Muscle layer of colon (tissue), 2 donors: Measurements from ENCODE around the gene CRISPLD2.

Experiments used
- H3K27ac ChIP-seq: one replicate; pipeline ENCODE4 v1.7.0; 2013; ENCODE audit warnings: low read depth, mild to moderate bottlenecking, low read length, moderate library complexity
- H3K27me3 ChIP-seq, 2 donors: one replicate each; pipeline ENCODE4 v1.7.0; 2013; ENCODE audit warnings: low read length in 2 of 2, mild to moderate bottlenecking in 2 of 2; ENCODE audit not compliant: insufficient read depth in 2 of 2, control insufficient read depth in 1 of 2
- H3K36me3 ChIP-seq: one replicate; pipeline ENCODE4 v1.7.0; 2013; ENCODE audit warnings: mild to moderate bottlenecking, low read length; ENCODE audit not compliant: insufficient read depth
- H3K4me1 ChIP-seq: one replicate; pipeline ENCODE4 v1.7.0; 2013; ENCODE audit warnings: mild to moderate bottlenecking, low read length; ENCODE audit not compliant: insufficient read depth
- H3K4me3 ChIP-seq, 2 donors: one replicate each; pipeline ENCODE4 v1.7.0; 2013; ENCODE audit warnings: low read length in 2 of 2, low read depth in 1 of 2, mild to moderate bottlenecking in 1 of 2, moderate library complexity in 1 of 2
- H3K9ac ChIP-seq: one replicate; pipeline ENCODE4 v1.7.0; 2013; ENCODE audit warnings: low read length
- H3K9me3 ChIP-seq: one replicate; pipeline ENCODE4 v1.7.0; 2013; ENCODE audit warnings: mild to moderate bottlenecking, low read length
- donor health status: abdominal sarcoma.
- donor health status: Adenocarcinoma of cecum.

Gene CRISPLD2

DNA sequence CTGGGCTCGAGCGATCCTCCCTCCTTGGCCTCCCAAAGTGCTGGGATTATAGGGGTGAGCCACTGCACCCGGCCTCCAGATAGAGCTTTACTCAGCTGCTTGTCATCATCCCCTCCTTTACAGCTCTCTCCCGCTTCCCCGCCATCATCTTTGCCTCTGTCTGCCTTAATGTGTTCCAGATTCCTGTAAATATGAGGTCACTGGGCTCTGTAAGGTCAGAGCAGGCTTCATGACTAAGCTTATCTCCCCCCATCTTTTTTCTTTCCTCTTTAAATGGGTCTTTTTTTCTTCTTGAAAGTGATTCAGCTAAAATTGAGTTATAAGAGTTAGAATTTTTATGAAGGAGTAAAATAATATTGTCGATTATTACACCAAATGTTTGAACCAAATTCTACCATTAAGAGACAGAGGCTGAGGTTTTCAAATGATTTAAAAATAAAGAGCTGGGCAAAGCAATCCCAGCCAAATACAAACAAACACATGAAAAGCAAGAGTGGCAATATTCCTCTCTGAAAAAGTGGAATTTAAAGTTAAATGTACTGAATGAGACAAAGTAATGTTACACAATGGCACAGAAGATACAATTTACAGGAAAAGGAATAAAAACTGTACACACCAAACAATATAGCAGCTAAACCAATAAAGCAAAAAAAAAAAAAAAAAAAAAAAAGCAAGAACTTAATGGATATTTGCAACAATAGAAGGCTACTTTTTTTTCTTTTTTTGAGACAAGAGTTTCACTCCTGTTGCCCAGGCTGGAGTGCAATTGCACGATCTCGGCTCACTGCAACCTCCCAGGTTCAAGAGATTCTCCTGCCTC lies 62.1 kb downstream of the CRISPLD2 start:
- Histone ChIP-seq H3K4me1 (no peaks in the 10 kb centered on the region), H3K9me3 (no peaks in the 10 kb centered on the region), H3K9ac (no peak overlapping the region), H3K36me3 (peaks cover 58% of the 10 kb centered on the region), H3K27ac (no peak overlapping the region), H3K27me3 (no peaks in the 10 kb centered on the region), H3K4me3 (no peak overlapping the region)

DNA sequence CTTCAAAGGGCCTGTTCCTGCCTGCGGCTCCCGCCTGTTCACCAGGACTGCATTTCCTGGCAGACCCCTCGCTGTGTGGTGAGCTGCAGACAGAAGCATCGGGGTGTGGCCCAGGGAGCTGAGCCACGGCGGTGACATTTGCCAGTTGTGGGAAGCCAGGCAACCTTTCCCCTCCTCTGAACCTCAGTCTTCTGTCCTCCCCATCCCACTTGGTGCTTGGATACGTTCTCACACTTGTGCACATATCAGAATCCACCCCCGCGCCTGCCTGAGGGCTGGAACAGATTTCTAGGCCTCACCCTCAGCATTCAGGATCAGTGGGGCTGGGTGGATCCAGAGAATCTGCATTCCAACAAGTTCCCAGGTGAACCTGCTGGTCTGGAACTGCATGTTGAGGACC lies 63.5 kb downstream of the CRISPLD2 start:
- Histone ChIP-seq H3K27ac (no peak overlapping the region), H3K9ac (no peak overlapping the region), H3K4me1 (no peaks in the 10 kb centered on the region), H3K36me3 (peaks cover 62% of the 10 kb centered on the region), H3K9me3 (no peaks in the 10 kb centered on the region), H3K27me3 (no peaks in the 10 kb centered on the region), H3K4me3 (no peak overlapping the region)

DNA sequence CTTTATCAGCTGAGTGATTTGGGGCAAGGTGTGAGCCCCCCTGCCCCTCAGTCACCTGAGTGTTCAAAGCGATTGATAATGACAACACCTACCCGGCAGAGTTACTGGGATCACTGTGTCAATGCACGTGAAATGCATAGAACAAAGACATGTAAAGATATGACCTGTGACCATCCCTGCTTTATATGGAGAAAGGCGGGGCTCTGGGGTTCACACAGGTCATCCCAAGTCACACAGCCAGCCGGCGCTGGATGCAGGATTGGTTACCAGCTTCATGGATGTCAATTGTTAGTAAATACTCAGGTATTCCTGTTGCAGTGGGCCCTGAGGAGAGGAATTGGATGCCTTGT lies 64.4 kb downstream of the CRISPLD2 start:
- Histone ChIP-seq H3K9me3 (no peaks in the 10 kb centered on the region), H3K27me3 (no peaks in the 10 kb centered on the region), H3K4me1 (no peaks in the 10 kb centered on the region), H3K9ac (no peak overlapping the region), H3K4me3 (no peak overlapping the region), H3K27ac (no peak overlapping the region), H3K36me3 (peaks cover 65% of the 10 kb centered on the region)

DNA sequence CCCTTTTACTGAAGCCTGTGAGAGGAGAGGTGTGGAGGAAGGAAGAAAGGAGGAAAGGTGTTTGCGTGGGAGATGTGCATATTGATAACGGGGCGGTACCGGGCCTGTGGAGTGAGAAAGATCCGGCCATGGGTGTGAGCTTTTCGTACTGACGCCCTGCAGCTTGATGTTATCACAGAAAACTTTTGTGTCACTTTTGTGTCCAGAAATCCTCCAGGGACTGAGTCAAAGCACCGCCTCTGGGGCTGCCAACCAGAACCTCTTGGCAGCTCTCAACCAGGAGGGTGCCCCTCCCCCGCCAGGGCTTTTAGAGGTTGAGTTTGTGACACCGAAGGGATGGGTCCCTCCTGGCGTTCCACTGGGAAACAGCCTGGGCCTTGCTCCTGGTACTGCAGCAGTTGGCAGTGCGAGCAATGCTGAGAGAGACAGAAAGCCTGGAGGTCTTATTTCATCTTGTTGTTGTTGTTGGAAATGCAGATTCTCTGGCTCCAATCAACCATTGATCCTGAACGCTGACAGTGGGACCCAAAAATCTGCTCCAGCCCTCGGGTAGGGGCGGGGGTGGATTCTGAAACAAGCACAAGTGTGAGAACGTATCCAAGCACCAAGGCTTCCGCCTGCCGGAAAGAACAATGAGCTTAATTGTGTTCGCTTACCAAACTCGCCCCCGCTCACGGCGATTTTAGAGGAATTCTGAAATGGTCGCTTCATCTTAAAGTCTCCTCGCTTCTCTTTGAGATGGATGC lies 65.0 kb downstream of the CRISPLD2 start:
- no peak overlapping the region for H3K9ac ChIP-seq
- H3K4me3 ChIP-seq = no peak overlapping the region
- peaks cover 69% of the 10 kb centered on the region for H3K36me3 ChIP-seq
- no peaks in the 10 kb centered on the region for H3K4me1 ChIP-seq
- no peak overlapping the region for H3K27ac ChIP-seq
- no peaks in the 10 kb centered on the region for H3K9me3 ChIP-seq
- H3K27me3 ChIP-seq = no peaks in the 10 kb centered on the region

DNA sequence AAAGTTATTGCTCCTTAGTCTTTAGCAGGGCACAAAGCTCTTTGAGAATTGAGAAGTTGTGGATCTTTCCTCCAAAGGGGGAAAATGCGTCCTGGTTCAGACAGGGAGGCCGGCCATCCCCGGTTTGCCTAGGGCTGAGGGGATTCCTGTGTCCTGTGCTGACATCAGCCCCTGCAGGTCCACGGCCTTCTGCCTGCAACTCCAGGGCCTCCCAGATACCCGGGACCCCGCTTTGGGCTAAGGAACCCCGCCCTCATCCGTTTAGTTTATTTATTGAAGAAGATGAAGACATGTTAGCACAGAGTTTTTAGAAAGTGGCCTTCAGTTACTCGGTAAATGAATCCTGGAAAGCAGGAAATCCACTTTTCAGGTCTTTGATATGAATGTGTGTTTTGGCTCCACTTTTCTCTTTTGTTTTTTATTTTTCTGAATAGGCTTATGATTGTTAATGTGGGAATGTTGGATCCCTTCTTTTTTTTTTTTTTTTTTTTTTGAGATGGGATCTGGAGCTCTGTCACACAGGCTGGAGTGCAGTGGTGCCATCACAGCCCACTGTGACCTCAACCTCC lies 65.6 kb downstream of the CRISPLD2 start:
- peaks cover 68% of the 10 kb centered on the region for H3K36me3 ChIP-seq
- H3K9me3 ChIP-seq = no peaks in the 10 kb centered on the region
- H3K9ac ChIP-seq = no peak overlapping the region
- H3K27ac ChIP-seq = no peak overlapping the region
- H3K4me3 ChIP-seq = no peak overlapping the region
- H3K4me1 ChIP-seq = no peaks in the 10 kb centered on the region
- no peaks in the 10 kb centered on the region for H3K27me3 ChIP-seq

DNA sequence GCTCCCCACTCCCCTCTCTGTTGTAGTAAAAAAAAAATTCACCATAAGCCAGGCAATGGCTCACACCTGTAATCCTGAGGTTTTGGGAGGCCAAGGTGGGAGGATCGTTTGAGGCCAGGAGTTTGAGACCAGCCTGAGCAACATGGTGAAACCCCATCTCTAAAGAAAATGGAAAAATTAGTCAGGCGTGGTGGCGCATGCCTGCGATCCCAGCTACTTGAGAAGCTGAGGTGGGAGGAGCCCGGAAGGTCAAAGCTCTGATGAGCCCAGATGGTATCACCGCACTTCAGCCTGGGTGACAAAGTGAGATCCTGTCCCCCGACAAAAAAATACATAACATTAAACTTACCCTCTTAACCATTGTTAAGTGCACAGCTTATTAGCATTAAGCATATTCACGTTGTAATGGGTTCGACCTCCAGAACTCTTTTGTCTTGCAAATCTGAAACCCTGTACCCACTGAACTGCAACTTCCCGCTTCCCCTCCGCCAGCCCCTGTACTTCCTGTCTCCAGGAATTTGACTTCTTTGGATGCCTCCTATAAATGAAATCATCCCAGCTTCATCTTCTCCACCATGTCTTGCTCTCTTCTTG lies 66.8 kb downstream of the CRISPLD2 start:
- Histone ChIP-seq H3K9me3 (no peaks in the 10 kb centered on the region), H3K4me1 (no peaks in the 10 kb centered on the region), H3K36me3 (peaks cover 69% of the 10 kb centered on the region), H3K27me3 (no peaks in the 10 kb centered on the region), H3K4me3 (no peak overlapping the region), H3K27ac (no peak overlapping the region), H3K9ac (no peak overlapping the region)

DNA sequence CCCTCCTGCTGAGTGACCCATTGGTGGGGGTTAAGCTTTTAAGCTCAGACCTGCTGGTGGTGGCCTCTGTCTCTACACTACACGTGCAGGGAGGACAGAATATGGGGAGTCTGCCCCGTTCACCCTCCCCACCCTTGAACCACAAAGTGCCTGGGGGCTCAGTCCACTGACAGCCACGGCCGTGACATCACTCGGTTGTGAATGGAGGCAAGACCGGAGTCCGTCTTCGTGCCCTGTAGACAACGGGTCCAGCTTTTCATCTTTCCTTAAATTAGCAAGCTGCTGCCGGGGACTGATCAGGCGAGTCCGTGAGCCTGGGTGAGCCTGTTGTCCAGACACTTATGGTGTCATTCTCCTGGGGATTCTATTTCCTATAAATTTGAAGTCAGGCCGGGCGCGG lies 67.4 kb downstream of the CRISPLD2 start:
- no peak overlapping the region for H3K27ac ChIP-seq
- H3K9ac ChIP-seq = no peak overlapping the region
- no peaks in the 10 kb centered on the region for H3K9me3 ChIP-seq
- no peak overlapping the region for H3K4me3 ChIP-seq
- H3K4me1 ChIP-seq = no peaks in the 10 kb centered on the region
- H3K36me3 ChIP-seq = peaks cover 70% of the 10 kb centered on the region
- H3K27me3 ChIP-seq = no peaks in the 10 kb centered on the region

DNA sequence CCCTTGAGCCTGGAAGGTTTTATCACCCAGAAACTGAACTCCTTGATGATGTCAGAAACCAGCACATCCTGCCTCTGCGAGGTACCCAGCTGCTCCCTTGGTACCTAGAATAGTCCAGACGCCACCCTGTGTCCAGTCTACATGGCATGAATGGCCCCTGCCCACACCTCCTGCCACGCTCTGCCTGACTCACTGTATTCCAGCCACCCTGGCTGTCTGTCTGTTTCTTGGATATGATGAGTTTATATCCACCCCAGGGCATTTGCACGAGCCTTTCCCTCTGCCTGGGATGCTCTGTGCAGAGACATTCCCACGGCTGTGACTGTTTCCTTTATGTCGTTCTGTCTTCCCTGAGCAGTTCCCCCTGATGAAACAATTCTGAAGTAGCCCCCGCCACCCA lies 68.7 kb downstream of the CRISPLD2 start:
- H3K9me3 ChIP-seq = no peaks in the 10 kb centered on the region
- H3K4me3 ChIP-seq = no peak overlapping the region
- no peak overlapping the region for H3K9ac ChIP-seq
- no peaks in the 10 kb centered on the region for H3K27me3 ChIP-seq
- no peak overlapping the region for H3K27ac ChIP-seq
- H3K36me3 ChIP-seq = peaks cover 68% of the 10 kb centered on the region
- no peaks in the 10 kb centered on the region for H3K4me1 ChIP-seq

DNA sequence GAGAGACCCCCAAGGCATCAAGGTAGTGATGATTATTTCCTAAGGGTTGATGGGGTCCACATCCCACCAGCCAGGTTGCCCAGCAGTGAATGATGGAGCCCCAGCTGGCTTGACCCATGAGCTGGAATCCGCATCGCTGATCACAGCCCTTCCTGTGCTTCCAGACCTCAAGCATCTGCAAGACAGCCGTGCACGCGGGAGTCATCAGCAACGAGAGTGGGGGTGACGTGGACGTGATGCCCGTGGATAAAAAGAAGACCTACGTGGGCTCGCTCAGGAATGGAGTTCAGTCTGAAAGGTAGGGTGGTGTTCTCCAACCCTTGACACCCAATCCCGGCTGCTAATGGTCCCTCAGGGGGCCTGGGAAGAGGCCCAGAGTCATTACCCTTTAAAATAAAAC lies 69.3 kb downstream of the CRISPLD2 start:
- Histone ChIP-seq H3K27ac (no peak overlapping the region), H3K27me3 (no peaks in the 10 kb centered on the region), H3K4me3 (no peak overlapping the region), H3K36me3 (peaks cover 71% of the 10 kb centered on the region), H3K4me1 (no peaks in the 10 kb centered on the region), H3K9ac (no peak overlapping the region), H3K9me3 (no peaks in the 10 kb centered on the region)

DNA sequence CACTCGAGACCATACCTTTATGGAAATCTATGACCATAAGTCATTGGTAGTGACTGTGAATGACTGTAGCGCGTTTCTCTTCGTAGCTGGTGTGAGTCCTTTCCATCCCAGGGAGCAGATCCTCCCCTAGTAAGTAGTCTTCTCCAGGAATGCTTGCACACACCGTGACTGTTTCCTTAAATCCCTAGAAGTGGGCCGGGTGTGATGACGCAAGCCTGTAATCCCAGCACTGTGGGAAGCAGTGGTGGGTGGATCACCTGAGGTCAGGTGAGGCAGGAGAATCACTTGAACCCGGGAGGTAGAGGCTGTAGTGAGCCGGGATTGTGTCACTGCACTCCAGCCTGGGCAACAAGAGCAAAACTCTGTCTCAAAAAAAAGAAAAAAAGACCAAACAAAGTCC lies 70.6 kb downstream of the CRISPLD2 start:
- no peaks in the 10 kb centered on the region for H3K27me3 ChIP-seq
- H3K27ac ChIP-seq = no peak overlapping the region
- peaks cover 75% of the 10 kb centered on the region for H3K36me3 ChIP-seq
- H3K9ac ChIP-seq = no peak overlapping the region
- no peaks in the 10 kb centered on the region for H3K4me1 ChIP-seq
- no peaks in the 10 kb centered on the region for H3K9me3 ChIP-seq
- H3K4me3 ChIP-seq = no peak overlapping the region

DNA sequence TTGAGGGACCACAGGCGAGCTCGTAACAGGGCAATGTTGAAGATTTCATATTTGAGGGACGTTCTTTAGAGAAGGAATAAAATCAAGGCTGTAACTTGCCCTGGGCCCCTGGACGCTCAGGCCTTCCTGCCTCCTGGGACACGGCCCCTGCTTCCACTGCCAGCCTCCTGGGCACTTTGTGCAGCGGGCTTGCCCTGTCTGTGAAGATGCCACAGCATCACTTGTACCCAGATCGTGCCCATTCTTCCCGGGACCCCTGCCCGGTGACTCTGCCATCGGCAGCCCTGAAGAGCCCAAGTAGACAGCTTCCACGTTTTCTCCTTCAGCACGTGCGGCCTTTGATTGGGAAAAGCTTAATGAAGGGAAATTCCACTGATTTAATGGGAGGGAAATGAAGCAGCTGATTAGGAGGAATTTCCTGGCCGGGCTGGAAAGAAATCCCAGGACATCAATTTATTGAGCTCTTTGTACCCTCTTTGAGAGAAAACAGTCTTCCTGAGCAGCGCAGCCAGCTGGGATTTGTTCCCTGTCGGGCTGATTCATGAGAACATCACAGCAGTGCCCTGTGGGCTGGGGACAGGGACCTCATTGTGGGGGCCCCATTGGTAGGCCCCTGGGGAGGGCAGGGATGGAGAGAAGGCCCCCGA lies 71.5 kb downstream of the CRISPLD2 start:
- H3K4me3 ChIP-seq = no peak overlapping the region
- H3K9me3 ChIP-seq = no peaks in the 10 kb centered on the region
- no peaks in the 10 kb centered on the region for H3K4me1 ChIP-seq
- H3K27ac ChIP-seq = no peak overlapping the region
- H3K36me3 ChIP-seq = peaks cover 75% of the 10 kb centered on the region
- no peak overlapping the region for H3K9ac ChIP-seq
- H3K27me3 ChIP-seq = no peaks in the 10 kb centered on the region
